Measurements from ENCODE around the gene CCNQ. TPM values are rescaled to one million over a fixed set of nuclear protein-coding genes. Genes with fewer than 3 reads are reported as not detected.

CCNQ gene
- total RNA-seq, 2 experiments from 2014 or later, result 22.5 to 23.8 TPM

DNA sequence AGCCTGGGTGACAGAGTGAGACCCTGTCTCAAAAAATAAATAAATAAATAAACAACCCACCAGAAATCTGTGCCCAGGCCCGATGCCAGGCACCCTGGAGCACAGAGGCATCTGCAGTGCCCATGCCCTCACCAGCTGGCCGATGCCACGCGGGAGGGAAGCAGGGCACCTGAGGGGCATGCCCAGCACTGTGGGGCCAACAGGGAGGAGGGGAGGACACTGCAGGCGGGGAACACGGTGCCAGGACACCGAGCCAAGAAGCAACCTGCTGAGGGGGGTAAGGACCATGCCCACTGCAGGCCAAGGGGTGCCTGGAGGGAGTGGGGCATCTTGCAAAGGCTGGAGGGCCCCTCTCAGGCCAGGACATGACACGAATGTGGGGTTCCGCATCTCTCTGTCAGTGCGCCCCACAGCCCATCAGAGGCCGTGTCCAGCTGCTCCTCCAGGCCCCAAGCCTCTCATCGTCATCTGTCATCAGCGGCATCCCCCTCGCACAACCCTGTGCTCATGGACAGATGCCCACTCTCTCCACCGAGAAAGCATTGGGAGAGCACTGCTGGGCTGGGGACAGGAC, 34.8 kb upstream of the CCNQ start:
- no peaks in the 10 kb centered on the region for H3K36me3 Mint-ChIP-seq (ENCODE audit: low read depth)
- no peaks in the 10 kb centered on the region for H3K9me3 Mint-ChIP-seq
- H3K4me1 Mint-ChIP-seq, result no peaks in the 10 kb centered on the region
- no peak overlapping the region for H3K27ac Mint-ChIP-seq
- no peak for DNase-seq
- H3K4me3 Mint-ChIP-seq, result no peak overlapping the region
- POLR2A ChIA-PET, result no interaction called here
- CTCF ChIA-PET, result no interaction called here
- H3K27me3 Mint-ChIP-seq, result peaks cover 5% of the 10 kb centered on the region

- Mint-ChIP-seq H3K27me3 (peaks cover 5% of the 10 kb centered on the region), H3K4me3 (no peak overlapping the region), H3K4me1 (no peaks in the 10 kb centered on the region), H3K27ac (no peak overlapping the region), H3K36me3 (ENCODE audit: low read depth) (no peaks in the 10 kb centered on the region), H3K9me3 (no peaks in the 10 kb centered on the region)
- ChIA-PET POLR2A (no interaction called here), CTCF (no interaction called here)
- DNase-seq, result no peak
Measured at GRCh38 chrX:153633048-153633447, 34.1 kb upstream of the CCNQ start.

GRCh38 chrX:153632595-153632946, 33.6 kb upstream of the CCNQ start:
- H3K27me3 Mint-ChIP-seq, result peaks cover 5% of the 10 kb centered on the region
- no peak for DNase-seq
- H3K4me3 Mint-ChIP-seq, result no peak overlapping the region
- CTCF ChIA-PET, result no interaction called here
- POLR2A ChIA-PET, result no interaction called here
- no peaks in the 10 kb centered on the region for H3K36me3 Mint-ChIP-seq (ENCODE audit: low read depth)
- H3K9me3 Mint-ChIP-seq, result no peaks in the 10 kb centered on the region
- no peaks in the 10 kb centered on the region for H3K4me1 Mint-ChIP-seq
- H3K27ac Mint-ChIP-seq, result no peak overlapping the region

DNA sequence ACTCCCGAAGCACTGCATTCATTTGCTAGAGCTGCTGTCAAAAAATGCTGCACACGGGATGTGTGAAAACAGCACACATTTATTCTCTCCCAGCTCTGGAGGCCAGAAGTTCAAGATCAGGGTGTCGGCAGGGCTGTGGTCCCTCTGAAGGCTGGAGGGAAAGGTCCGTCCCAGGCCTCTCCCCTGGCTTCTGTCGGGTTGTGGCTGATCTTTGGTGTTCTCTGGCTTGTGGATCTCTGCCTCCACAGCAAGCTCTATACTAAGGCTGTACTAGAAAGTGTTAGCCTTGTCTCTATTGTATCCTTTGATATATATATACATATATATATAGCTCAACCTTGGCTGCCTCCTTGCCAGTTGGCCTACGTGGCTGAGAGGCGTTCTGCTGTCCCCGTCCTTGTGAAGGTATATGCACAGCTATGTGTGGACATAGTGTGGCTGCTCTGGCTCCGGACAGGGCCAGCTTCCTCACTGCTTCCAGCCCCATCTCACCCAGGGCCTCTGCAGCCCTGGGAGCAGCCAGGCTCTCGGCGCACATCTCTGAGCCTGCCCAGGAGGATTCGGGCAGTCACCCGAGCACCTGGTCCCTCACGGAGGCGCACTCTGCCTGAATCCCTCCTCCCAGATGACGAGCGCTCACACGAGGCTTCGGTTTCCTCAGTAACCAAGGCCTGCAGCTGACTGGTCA, 33.1 kb upstream of the CCNQ start:
- Mint-ChIP-seq H3K27me3 (peaks cover 5% of the 10 kb centered on the region), H3K4me3 (no peak overlapping the region), H3K9me3 (no peaks in the 10 kb centered on the region), H3K36me3 (ENCODE audit: low read depth) (no peaks in the 10 kb centered on the region), H3K4me1 (no peaks in the 10 kb centered on the region), H3K27ac (no peak overlapping the region)
- POLR2A ChIA-PET, result no interaction called here
- DNase-seq, result no peak
- CTCF ChIA-PET, result interaction anchor here (0.8 kb wide), 1 partner anchor 15 kb away, joined by 3 read pairs; no protein-coding TSS in a partner anchor

DNA sequence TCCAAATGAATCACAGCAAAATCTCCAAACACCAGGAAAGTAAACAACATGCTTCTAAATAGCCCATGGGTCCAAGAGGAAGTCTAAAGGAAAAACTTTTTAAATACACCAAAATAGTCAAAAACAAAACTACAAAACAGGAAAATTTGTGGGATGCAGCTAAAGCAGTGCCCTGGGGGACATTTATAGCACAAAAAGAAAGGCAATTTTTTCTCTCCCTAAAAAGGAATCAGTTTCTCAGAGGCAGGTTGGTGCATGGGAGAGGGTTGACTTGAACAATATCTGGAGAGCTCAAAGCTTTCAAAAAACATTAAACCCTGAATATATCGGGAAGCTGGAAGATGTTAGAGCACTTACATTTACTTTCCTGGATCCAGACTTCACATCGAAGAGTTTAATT, 32.4 kb upstream of the CCNQ start:
- CTCF ChIA-PET, result interaction anchor here (0.8 kb wide), 1 partner anchor 15 kb away, joined by 3 read pairs; no protein-coding TSS in a partner anchor
- H3K9me3 Mint-ChIP-seq, result no peaks in the 10 kb centered on the region

DNA sequence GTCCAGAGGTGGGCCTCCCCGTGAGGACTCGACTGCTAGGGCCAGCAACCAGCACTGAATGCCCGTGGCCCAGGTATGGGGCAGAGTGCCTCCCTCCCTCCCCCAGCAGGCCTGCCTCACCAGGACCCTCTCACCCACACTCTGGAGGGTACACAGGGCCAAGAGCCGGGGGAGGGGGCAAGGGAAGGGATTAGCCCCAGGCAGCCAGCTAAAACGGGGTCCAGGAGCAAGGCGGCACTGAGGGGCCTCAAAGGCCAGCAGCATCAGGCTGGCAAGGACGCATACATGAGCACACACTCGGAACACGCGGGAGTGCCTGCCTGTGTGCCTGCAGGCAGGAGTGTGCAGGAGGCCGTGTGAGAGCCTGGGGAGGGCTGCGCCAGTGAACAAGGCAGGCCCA, 29.7 kb upstream of the CCNQ start:
- no peaks in the 10 kb centered on the region for H3K9me3 Mint-ChIP-seq
- CTCF ChIA-PET, result no interaction called here

More for the DNA sequence above, 32.4 kb upstream of the CCNQ start:
- peaks cover 5% of the 10 kb centered on the region for H3K27me3 Mint-ChIP-seq
- POLR2A ChIA-PET, result no interaction called here
- no peaks in the 10 kb centered on the region for H3K4me1 Mint-ChIP-seq
- no peak overlapping the region for H3K27ac Mint-ChIP-seq
- H3K36me3 Mint-ChIP-seq (ENCODE audit: low read depth), result no peaks in the 10 kb centered on the region
- H3K4me3 Mint-ChIP-seq, result no peak overlapping the region
- DNase-seq, result no peak

DNA sequence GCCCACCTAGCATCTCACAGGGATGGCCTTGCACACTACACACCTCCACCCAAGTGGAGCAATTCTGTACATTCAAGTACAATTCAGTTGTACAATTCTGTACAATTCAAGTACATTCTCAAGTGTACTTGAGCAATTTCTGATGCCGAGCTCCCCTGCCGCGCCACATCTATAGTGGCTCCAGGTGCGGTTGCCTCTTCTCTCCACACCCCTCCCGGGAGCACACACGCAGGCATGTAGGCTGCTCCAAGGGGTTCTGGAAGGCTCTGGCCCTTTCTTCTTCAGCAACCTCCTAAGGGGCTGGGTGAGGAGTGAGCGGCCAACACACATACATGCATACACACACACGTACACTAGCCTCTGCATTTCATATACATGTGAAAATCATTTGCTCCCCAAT, 29.2 kb upstream of the CCNQ start:
- no peaks in the 10 kb centered on the region for H3K4me1 Mint-ChIP-seq
- CTCF ChIA-PET, result no interaction called here
- H3K36me3 Mint-ChIP-seq (ENCODE audit: low read depth), result no peaks in the 10 kb centered on the region
- no peaks in the 10 kb centered on the region for H3K9me3 Mint-ChIP-seq
- H3K4me3 Mint-ChIP-seq, result no peak overlapping the region
- peak overlapping the region; percentile 9 for H3K27ac Mint-ChIP-seq
- no peak for DNase-seq
- POLR2A ChIA-PET, result no interaction called here
- H3K27me3 Mint-ChIP-seq, result peaks cover 5% of the 10 kb centered on the region

More for the DNA sequence above, 29.7 kb upstream of the CCNQ start:
- H3K4me1 Mint-ChIP-seq, result no peaks in the 10 kb centered on the region
- no peak overlapping the region for H3K27ac Mint-ChIP-seq
- POLR2A ChIA-PET, result interaction anchor here (0.5 kb wide), 1 partner anchor 23 kb away, joined by 3 read pairs; no protein-coding TSS in a partner anchor
- H3K36me3 Mint-ChIP-seq (ENCODE audit: low read depth), result no peaks in the 10 kb centered on the region
- H3K4me3 Mint-ChIP-seq, result no peak overlapping the region
- H3K27me3 Mint-ChIP-seq, result peaks cover 5% of the 10 kb centered on the region
- DNase-seq, result no peak

DNA sequence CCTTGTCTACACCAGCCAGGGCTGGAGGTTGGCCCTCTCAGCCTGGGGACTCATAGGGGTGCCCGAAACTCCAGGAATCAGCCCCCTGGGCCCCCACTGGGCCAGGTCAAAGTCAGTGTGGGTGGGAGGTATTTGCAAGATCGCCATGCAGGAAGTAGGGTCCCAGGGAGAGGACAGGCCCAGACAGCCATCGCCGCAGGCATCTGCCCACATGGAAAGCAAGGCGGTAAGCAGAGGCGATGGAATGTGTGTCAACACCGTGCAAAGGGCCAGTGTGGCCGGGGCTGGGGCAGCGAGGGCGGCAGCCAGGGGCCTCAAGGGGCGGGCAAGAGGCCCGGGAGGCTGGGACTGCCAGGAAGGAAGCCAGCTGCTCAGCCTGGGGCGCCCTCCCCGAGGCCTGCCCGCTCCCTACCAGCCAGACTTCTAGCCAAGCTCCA, 28.8 kb upstream of the CCNQ start:
- H3K27me3 Mint-ChIP-seq, result peaks cover 5% of the 10 kb centered on the region
- H3K9me3 Mint-ChIP-seq, result no peaks in the 10 kb centered on the region
- CTCF ChIA-PET, result no interaction called here
- H3K27ac Mint-ChIP-seq, result no peak overlapping the region
- POLR2A ChIA-PET, result no interaction called here
- H3K4me3 Mint-ChIP-seq, result no peak overlapping the region
- no peak for DNase-seq
- H3K4me1 Mint-ChIP-seq, result no peaks in the 10 kb centered on the region
- H3K36me3 Mint-ChIP-seq (ENCODE audit: low read depth), result no peaks in the 10 kb centered on the region

DNA sequence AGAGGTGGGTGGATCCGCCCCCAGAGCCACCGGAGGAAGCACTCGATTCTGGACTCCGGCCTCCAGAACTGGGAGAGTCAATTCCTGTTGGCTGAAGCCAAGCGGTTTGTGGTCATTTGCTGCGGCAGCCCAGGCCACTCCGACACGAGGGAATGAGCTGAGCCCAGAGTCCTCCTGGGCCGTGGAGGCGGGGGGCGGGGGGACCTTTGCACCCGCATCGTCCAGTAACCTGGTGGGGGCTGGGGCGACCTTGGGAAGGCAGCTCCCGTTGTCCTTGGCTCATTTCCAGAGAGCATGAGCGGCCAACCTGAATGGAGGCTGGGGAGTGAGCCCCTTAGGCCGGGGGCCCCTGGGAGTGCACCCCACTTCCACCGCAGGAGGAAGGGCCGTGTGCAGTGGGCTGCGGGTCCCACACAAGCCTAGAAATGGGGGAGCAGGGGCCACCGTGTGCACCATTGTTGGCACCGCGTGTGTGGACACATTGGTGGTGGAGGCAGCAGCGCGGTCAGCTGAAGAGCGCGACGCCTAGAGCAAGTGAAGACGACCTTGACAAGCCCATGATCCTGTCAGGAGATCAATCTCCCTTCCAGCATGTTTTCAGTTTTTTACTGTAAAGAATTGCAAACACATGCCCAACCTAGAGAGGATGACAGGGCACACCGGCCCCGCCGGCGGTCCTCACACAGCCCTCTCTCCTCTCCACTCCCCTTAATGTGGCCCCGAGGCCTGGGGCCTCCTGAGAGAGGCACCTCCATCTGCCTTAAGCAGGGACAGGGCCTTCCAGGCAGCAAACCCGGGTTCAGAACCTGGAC, 28.1 kb upstream of the CCNQ start:
- Mint-ChIP-seq H3K36me3 (ENCODE audit: low read depth) (no peaks in the 10 kb centered on the region), H3K4me3 (no peak overlapping the region), H3K9me3 (no peaks in the 10 kb centered on the region), H3K4me1 (no peaks in the 10 kb centered on the region), H3K27me3 (peaks cover 5% of the 10 kb centered on the region), H3K27ac (no peak overlapping the region)
- DNase-seq, result no peak
- CTCF ChIA-PET, result no interaction called here
- POLR2A ChIA-PET, result no interaction called here

GRCh38 chrX:153626025-153626633, 27.2 kb upstream of the CCNQ start:
- ChIA-PET POLR2A (no interaction called here), CTCF (interaction anchor here (0.6 kb wide), 1 partner anchor 377 kb away, joined by 3 read pairs; no protein-coding TSS in a partner anchor)
- H3K4me1 Mint-ChIP-seq, result no peaks in the 10 kb centered on the region
- no peak overlapping the region for H3K27ac Mint-ChIP-seq
- no peaks in the 10 kb centered on the region for H3K36me3 Mint-ChIP-seq (ENCODE audit: low read depth)
- H3K27me3 Mint-ChIP-seq, result peaks cover 4% of the 10 kb centered on the region
- no peaks in the 10 kb centered on the region for H3K9me3 Mint-ChIP-seq
- no peak overlapping the region for H3K4me3 Mint-ChIP-seq
- no peak for DNase-seq

GRCh38 chrX:153625271-153626024, 26.5 kb upstream of the CCNQ start:
- no peak overlapping the region for H3K27ac Mint-ChIP-seq
- no peaks in the 10 kb centered on the region for H3K27me3 Mint-ChIP-seq
- no peak for DNase-seq
- ChIA-PET CTCF (interaction anchor here (0.6 kb wide), 1 partner anchor 377 kb away, joined by 3 read pairs; no protein-coding TSS in a partner anchor), POLR2A (no interaction called here)
- H3K4me1 Mint-ChIP-seq, result no peaks in the 10 kb centered on the region
- no peak overlapping the region for H3K4me3 Mint-ChIP-seq
- H3K36me3 Mint-ChIP-seq (ENCODE audit: low read depth), result no peaks in the 10 kb centered on the region
- H3K9me3 Mint-ChIP-seq, result no peaks in the 10 kb centered on the region

DNA sequence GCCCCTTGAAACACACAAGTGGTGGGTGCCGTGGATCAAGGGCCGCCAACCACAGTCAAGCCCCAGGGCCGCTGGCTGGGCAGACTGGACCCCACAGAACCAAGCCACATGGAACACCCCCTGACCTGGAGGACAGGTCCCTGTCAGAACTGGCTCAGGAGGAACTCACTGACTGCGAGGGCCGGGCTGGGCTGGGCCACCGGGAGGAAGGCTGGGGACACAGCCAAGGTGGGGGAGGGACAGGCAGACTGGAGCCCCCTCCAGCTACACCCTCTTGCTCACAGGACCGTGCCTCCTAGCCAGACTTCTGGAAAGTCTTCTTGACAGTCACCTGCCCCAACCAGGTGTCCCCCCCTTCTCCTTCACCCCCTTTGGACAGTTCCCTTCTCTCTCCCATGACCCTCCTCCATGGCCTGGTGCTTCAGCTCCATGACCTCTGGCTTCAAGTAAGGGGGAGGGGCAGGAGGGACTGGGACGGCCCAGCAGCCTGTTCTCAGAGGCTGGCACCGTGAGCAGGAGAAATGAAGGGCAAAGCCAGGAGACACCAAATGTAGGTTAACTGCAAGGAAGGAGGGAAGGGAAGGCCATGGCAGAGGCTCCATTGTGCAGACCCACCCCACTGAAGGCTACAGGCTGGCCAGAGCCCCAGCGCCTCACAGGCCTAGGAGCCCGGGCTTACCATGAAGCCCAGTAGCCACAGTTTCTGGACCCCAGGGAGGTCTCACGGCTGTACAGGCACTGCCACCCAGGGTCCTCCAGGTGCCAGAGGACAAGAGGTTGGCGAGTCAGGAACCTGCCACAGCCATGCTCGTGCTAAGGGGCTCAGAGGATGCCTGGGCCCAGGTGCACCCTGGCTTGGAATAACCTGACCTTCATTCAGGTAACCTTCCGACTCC, 25.5 kb upstream of the CCNQ start:
- DNase-seq, result no peak
- Mint-ChIP-seq H3K4me1 (no peaks in the 10 kb centered on the region), H3K36me3 (ENCODE audit: low read depth) (no peaks in the 10 kb centered on the region), H3K27me3 (no peaks in the 10 kb centered on the region), H3K27ac (no peak overlapping the region), H3K9me3 (no peaks in the 10 kb centered on the region), H3K4me3 (no peak overlapping the region)
- POLR2A ChIA-PET, result no interaction called here
- CTCF ChIA-PET, result interaction anchor here (1.0 kb wide), 1 partner anchor 283 kb away, joined by 3 read pairs; no protein-coding TSS in a partner anchor
